ENCODE data around the gene SPART.
"Not testable (repeated sequence)": the region's sequence is repeated elsewhere in the genome, so short reads cannot be mapped to it uniquely, and the experiment has no call there.

The SPART gene

DNA sequence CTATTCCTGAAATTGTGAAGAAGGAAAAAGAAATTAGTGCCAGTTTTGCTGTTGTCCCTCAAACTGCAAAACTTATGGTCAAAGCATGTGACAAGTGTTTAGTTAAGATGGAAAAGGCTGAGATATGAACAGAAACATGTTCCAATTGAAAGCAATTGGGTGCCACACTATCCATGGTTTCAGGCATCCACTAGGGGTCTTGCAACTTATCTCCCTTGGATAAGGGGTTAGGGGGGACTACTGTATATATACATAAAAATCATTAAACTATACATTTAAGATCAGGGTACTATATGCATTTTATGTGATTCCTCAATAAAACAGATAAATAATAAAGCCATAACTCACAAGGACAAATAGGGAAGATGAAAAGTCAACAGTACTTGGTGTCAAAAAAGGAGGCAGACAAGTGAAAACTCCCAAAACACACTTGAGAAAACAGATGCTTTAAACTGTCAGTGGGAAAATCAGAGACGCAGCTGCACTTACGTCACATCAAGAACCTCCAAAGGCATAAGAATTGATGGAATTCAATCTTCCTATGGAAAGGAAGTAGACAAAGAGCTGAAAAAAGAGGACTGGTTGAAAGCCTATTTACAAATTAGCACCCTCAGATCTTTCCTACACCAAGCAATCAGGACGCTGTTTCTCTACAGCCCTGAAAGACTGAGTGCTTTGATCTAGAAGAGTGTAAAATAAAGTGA is 8.1 kb downstream of the SPART start:
- no peaks in the 10 kb centered on the region for H3K27me3 ChIP-seq (ENCODE audit: control insufficient read depth in 1 of 2, insufficient read depth in 2 of 2, low read length in 2 of 2)
- H3K9me3 ChIP-seq (ENCODE audit: control insufficient read depth in 2 of 2, low read length in 2 of 2), result no peaks in the 10 kb centered on the region
- no peak overlapping the region for H3K27ac ChIP-seq (ENCODE audit: low read length)
- no peak overlapping the region for H3K9ac ChIP-seq (ENCODE audit: low read length in 2 of 2)
- no peaks in the 10 kb centered on the region for H3K4me1 ChIP-seq (ENCODE audit: control insufficient read depth, insufficient read depth, low read length)
- H3K36me3 ChIP-seq (ENCODE audit: control insufficient read depth in 2 of 2, insufficient read depth in 2 of 2, low read length in 2 of 2), result peaks cover 0 to 3% of the 10 kb centered on the region in 2 donors
- no peak overlapping the region for H3K4me3 ChIP-seq (ENCODE audit: low read length in 2 of 2)

DNA sequence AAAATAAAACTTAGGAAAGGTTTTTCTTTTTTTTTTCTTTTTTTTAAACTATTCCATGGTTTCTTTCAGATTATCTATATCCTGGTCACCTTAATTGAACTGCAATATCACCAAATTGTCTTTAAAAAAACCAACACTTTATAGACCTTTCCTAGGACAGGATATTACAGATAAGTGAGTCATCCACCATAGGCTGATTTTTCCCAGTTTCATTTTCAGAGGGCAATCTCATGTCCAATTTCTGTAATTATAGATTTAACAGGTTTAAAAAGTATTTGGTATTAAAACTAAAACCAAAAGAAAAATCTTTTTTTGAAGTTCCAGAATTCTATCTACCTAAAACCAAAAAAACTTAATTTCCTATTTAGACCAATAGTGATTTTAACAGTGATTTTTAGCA is 13.2 kb downstream of the SPART start:
- no peaks in the 10 kb centered on the region for H3K4me1 ChIP-seq (ENCODE audit: control insufficient read depth, insufficient read depth, low read length)
- no peaks in the 10 kb centered on the region for H3K27me3 ChIP-seq (ENCODE audit: control insufficient read depth in 1 of 2, insufficient read depth in 2 of 2, low read length in 2 of 2)
- no peak overlapping the region for H3K9ac ChIP-seq (ENCODE audit: low read length in 2 of 2)
- H3K9me3 ChIP-seq (ENCODE audit: control insufficient read depth in 2 of 2, low read length in 2 of 2), result no peaks in the 10 kb centered on the region
- peaks cover 11 to 24% of the 10 kb centered on the region in 2 donors for H3K36me3 ChIP-seq (ENCODE audit: control insufficient read depth in 2 of 2, insufficient read depth in 2 of 2, low read length in 2 of 2)
- no peak overlapping the region for H3K4me3 ChIP-seq (ENCODE audit: low read length in 2 of 2)
- H3K27ac ChIP-seq (ENCODE audit: low read length), result no peak overlapping the region

DNA sequence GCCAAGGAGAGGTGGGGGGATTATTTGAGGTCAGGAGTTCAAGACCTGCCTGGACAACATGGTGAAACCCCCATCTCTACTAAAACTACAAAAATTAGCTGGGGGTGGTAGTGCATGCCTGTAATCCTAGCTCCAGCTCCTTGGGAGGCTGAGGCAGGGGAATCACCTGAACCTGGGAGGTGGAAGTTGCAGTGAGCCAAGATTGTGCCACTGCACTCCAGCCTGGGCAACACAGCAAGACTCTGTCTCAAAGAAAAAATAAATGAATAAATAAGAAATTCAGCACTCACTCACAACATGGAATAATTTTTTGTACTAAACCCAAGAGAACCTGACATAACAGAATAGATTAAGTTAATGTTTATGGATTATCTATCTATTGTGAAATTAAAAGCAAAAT is 13.9 kb downstream of the SPART start:
- not testable (repeated sequence) for H3K9ac ChIP-seq (ENCODE audit: low read length in 2 of 2); H3K4me3 ChIP-seq (ENCODE audit: low read length in 2 of 2); H3K27me3 ChIP-seq (ENCODE audit: control insufficient read depth in 1 of 2, insufficient read depth in 2 of 2, low read length in 2 of 2); H3K9me3 ChIP-seq (ENCODE audit: control insufficient read depth in 2 of 2, low read length in 2 of 2); H3K27ac ChIP-seq (ENCODE audit: low read length); H3K4me1 ChIP-seq (ENCODE audit: control insufficient read depth, insufficient read depth, low read length)
- peaks cover 14 to 29% of the 10 kb centered on the region in 2 donors for H3K36me3 ChIP-seq (ENCODE audit: control insufficient read depth in 2 of 2, insufficient read depth in 2 of 2, low read length in 2 of 2)

DNA sequence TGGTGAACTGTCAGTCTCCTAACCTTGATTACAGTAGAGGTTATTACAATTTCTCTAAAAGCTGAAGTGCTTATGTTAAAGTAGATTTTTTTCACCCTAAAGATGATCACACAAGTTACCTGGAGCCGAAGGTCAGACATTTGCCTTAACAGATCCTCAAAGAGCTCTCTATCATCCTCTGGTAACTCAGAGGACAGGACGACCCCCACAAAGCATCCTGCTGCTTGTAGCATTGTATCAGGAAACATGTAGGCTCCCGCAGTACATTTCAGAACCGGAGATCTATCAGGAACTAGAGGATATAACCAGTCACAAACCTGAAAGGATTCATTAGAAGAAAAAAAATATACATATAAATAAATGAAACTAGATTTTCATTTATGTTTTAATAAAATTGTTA is 14.9 kb downstream of the SPART start:
- peaks cover 14 to 33% of the 10 kb centered on the region in 2 donors for H3K36me3 ChIP-seq (ENCODE audit: control insufficient read depth in 2 of 2, insufficient read depth in 2 of 2, low read length in 2 of 2)

DNA sequence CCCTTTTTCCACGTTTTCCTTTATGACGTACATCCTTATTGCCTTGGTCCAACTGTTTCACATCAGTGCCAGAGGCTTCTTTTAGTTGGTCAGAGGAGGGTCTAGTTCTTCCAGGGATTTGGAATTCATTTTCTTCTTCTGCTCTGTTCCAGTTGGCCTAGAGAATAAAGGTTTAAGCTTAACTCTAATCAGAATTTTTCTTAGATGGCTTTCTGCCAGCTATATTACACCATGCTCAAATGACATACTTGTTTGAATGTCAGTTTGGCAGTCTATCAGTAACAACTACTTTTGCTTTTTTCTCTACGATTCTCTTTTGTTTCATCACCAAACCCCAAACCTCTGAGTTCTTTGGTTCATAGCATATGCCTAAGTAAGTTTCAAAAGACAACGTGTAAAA is 16.8 kb downstream of the SPART start:
- H3K9me3 ChIP-seq (ENCODE audit: control insufficient read depth in 2 of 2, low read length in 2 of 2), result no peaks in the 10 kb centered on the region
- no peak overlapping the region for H3K4me3 ChIP-seq (ENCODE audit: low read length in 2 of 2)
- H3K36me3 ChIP-seq (ENCODE audit: control insufficient read depth in 2 of 2, insufficient read depth in 2 of 2, low read length in 2 of 2), result peaks cover 20 to 51% of the 10 kb centered on the region in 2 donors
- no peak overlapping the region for H3K27ac ChIP-seq (ENCODE audit: low read length)
- H3K9ac ChIP-seq (ENCODE audit: low read length in 2 of 2), result no peak overlapping the region
- no peaks in the 10 kb centered on the region for H3K27me3 ChIP-seq (ENCODE audit: control insufficient read depth in 1 of 2, insufficient read depth in 2 of 2, low read length in 2 of 2)
- H3K4me1 ChIP-seq (ENCODE audit: control insufficient read depth, insufficient read depth, low read length), result no peaks in the 10 kb centered on the region

More for the DNA sequence above, 14.9 kb downstream of the SPART start:
- H3K4me3 ChIP-seq (ENCODE audit: low read length in 2 of 2), result no peak overlapping the region
- H3K27me3 ChIP-seq (ENCODE audit: control insufficient read depth in 1 of 2, insufficient read depth in 2 of 2, low read length in 2 of 2), result no peaks in the 10 kb centered on the region
- no peaks in the 10 kb centered on the region for H3K9me3 ChIP-seq (ENCODE audit: control insufficient read depth in 2 of 2, low read length in 2 of 2)
- no peaks in the 10 kb centered on the region for H3K4me1 ChIP-seq (ENCODE audit: control insufficient read depth, insufficient read depth, low read length)
- H3K27ac ChIP-seq (ENCODE audit: low read length), result no peak overlapping the region
- no peak overlapping the region for H3K9ac ChIP-seq (ENCODE audit: low read length in 2 of 2)

DNA sequence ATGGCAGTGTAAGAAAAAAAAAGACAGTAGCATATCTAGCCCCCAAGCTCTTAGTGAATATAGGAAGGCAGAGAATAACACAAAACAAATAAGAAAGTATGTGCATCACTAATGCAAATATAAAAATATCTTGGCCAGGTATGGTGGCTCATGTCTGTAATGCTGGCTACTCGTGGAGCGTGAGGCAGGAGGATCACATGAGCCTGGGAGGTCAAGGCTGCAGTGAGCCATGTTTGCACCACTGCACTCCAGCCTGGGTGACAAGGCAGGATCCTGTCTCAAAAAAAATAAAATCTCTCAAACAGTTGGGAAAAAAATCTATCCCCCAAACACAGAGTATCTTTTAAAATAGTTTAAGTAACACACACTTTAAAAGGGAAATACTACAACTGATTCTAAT is 17.4 kb downstream of the SPART start:
- no peak overlapping the region for H3K27ac ChIP-seq (ENCODE audit: low read length)
- no peak overlapping the region for H3K4me3 ChIP-seq (ENCODE audit: low read length in 2 of 2)
- no peaks in the 10 kb centered on the region for H3K4me1 ChIP-seq (ENCODE audit: control insufficient read depth, insufficient read depth, low read length)
- no peaks in the 10 kb centered on the region for H3K27me3 ChIP-seq (ENCODE audit: control insufficient read depth in 1 of 2, insufficient read depth in 2 of 2, low read length in 2 of 2)
- peaks cover 24 to 56% of the 10 kb centered on the region in 2 donors for H3K36me3 ChIP-seq (ENCODE audit: control insufficient read depth in 2 of 2, insufficient read depth in 2 of 2, low read length in 2 of 2)
- no peak overlapping the region for H3K9ac ChIP-seq (ENCODE audit: low read length in 2 of 2)
- H3K9me3 ChIP-seq (ENCODE audit: control insufficient read depth in 2 of 2, low read length in 2 of 2), result no peaks in the 10 kb centered on the region

DNA sequence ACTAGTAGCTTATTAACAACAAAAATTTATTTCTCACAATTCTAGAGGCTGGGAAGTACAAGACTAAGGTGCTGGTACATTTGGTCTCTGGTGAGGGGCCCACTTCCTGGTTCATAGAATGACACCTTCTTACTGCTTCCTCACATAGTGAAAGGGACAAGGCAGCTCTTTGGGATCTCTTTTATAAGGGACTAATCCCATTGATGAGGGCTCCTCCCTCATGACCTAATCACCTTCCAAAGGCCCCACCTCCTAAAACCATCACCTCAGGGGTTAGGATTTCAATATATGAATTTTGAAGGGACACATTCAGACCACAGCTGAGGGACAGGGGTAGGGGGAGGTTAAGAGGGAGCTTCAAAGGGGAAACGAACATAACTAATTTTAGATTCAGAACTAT is 20.3 kb downstream of the SPART start:
- H3K27me3 ChIP-seq (ENCODE audit: control insufficient read depth in 1 of 2, insufficient read depth in 2 of 2, low read length in 2 of 2), result no peaks in the 10 kb centered on the region
- H3K36me3 ChIP-seq (ENCODE audit: control insufficient read depth in 2 of 2, insufficient read depth in 2 of 2, low read length in 2 of 2), result peaks cover 40 to 69% of the 10 kb centered on the region in 2 donors
- H3K9me3 ChIP-seq (ENCODE audit: control insufficient read depth in 2 of 2, low read length in 2 of 2), result no peaks in the 10 kb centered on the region
- H3K4me3 ChIP-seq (ENCODE audit: low read length in 2 of 2), result no peak overlapping the region
- H3K4me1 ChIP-seq (ENCODE audit: control insufficient read depth, insufficient read depth, low read length), result no peaks in the 10 kb centered on the region
- H3K9ac ChIP-seq (ENCODE audit: low read length in 2 of 2), result no peak overlapping the region
- H3K27ac ChIP-seq (ENCODE audit: low read length), result no peak overlapping the region

DNA sequence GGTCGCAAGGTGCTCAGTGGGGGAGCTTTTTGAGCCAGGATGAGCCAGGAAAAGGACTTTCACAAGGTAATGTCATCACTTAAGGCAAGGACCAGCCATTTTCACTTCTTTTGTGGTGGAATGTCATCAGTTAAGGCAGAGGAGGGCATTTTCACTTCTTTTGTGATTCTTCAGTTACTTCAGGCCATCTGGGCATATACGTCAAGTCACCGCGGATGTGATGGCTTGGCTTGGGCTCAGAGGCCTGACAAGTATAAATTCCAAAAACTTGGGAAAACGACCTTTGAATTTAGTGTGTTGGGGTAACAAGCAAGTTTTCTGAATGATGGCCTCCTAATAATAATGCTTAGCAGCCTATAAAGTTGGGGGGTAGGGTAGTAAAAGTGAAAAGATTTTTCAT is 21.3 kb downstream of the SPART start:
- not testable (repeated sequence) for H3K9ac ChIP-seq (ENCODE audit: low read length in 2 of 2); H3K4me3 ChIP-seq (ENCODE audit: low read length in 2 of 2); H3K27me3 ChIP-seq (ENCODE audit: control insufficient read depth in 1 of 2, insufficient read depth in 2 of 2, low read length in 2 of 2); H3K9me3 ChIP-seq (ENCODE audit: control insufficient read depth in 2 of 2, low read length in 2 of 2); H3K27ac ChIP-seq (ENCODE audit: low read length); H3K4me1 ChIP-seq (ENCODE audit: control insufficient read depth, insufficient read depth, low read length)
- H3K36me3 ChIP-seq (ENCODE audit: control insufficient read depth in 2 of 2, insufficient read depth in 2 of 2, low read length in 2 of 2), result peaks cover 37 to 61% of the 10 kb centered on the region in 2 donors

DNA sequence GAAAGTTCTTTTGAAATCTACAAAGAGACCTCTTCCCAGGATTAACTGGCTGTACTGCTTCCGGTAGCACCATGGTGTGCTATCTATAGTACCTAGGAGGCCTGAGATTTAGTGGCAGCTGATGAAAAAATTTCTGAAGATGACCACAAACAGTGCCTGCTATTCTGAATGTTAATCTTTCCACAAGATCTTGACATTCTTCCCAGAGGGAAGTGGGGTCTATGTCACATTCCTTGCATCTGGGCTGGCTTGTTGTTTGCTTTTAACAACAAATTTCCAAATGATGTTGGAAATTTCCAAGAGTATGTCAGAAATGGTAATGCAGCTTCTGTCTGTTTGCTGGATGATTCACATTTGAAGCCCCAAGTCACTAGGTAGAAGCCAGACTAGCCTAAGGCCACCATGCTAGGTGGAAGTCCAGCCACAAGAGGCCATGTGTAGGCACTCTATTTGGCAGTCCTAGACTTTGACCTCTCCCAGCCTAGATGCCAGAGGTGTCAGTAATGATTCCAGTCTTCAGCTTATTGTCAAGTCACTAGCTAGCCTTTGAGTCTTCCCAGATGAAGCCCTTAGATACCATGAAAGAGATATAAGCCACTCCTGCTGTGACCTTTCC is 22.1 kb downstream of the SPART start:
- H3K4me3 ChIP-seq (ENCODE audit: low read length in 2 of 2), result no peak overlapping the region
- no peaks in the 10 kb centered on the region for H3K4me1 ChIP-seq (ENCODE audit: control insufficient read depth, insufficient read depth, low read length)
- no peak overlapping the region for H3K9ac ChIP-seq (ENCODE audit: low read length in 2 of 2)
- no peaks in the 10 kb centered on the region for H3K9me3 ChIP-seq (ENCODE audit: control insufficient read depth in 2 of 2, low read length in 2 of 2)
- no peak overlapping the region for H3K27ac ChIP-seq (ENCODE audit: low read length)
- H3K36me3 ChIP-seq (ENCODE audit: control insufficient read depth in 2 of 2, insufficient read depth in 2 of 2, low read length in 2 of 2), result peaks cover 35 to 56% of the 10 kb centered on the region in 2 donors
- no peaks in the 10 kb centered on the region for H3K27me3 ChIP-seq (ENCODE audit: control insufficient read depth in 1 of 2, insufficient read depth in 2 of 2, low read length in 2 of 2)

DNA sequence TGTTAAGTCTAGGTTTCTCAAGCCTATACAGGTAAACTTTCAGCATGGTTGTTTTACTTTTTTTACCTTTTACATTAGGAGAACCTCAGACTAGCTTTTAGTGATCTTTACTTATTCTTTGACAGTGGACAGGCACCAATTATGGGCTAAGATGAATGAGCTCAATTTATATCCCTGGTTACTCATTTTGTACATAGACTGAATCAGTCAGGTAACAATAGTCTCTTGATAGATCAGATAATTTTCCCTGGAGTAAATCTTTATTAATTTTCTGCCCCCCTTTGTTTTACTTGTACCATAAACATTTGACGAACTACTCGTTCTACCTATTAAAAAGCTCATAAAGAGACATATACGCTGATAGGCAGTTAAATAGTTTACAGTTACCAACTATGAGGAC is 22.8 kb downstream of the SPART start:
- H3K9me3 ChIP-seq (ENCODE audit: control insufficient read depth in 2 of 2, low read length in 2 of 2), result no peaks in the 10 kb centered on the region
- no peak overlapping the region for H3K9ac ChIP-seq (ENCODE audit: low read length in 2 of 2)
- H3K27me3 ChIP-seq (ENCODE audit: control insufficient read depth in 1 of 2, insufficient read depth in 2 of 2, low read length in 2 of 2), result no peaks in the 10 kb centered on the region
- no peaks in the 10 kb centered on the region for H3K4me1 ChIP-seq (ENCODE audit: control insufficient read depth, insufficient read depth, low read length)
- H3K4me3 ChIP-seq (ENCODE audit: low read length in 2 of 2), result no peak overlapping the region
- peaks cover 35 to 50% of the 10 kb centered on the region in 2 donors for H3K36me3 ChIP-seq (ENCODE audit: control insufficient read depth in 2 of 2, insufficient read depth in 2 of 2, low read length in 2 of 2)
- H3K27ac ChIP-seq (ENCODE audit: low read length), result no peak overlapping the region

DNA sequence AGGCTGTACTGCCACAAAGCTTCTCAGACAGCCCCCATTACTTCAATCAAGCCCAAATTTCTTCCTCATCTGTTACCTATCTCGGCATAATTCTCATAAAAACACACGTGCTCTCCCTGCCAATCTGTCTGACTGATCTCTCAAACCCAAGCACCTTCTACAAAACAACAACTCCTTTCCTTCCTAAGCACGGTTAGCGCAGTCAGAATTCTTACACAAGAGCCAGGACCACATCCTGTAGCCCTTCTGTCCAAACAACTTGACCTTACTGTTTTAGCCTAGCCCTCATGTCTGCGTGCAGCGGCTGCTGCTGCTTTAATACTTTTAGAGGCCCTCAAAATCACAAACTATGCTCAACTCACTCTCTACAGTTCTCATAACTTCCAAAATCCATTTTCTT is 26.4 kb downstream of the SPART start:
- H3K4me1 ChIP-seq (ENCODE audit: control insufficient read depth, insufficient read depth, low read length); H3K27me3 ChIP-seq (ENCODE audit: control insufficient read depth in 1 of 2, insufficient read depth in 2 of 2, low read length in 2 of 2); H3K9me3 ChIP-seq (ENCODE audit: control insufficient read depth in 2 of 2, low read length in 2 of 2); H3K4me3 ChIP-seq (ENCODE audit: low read length in 2 of 2); H3K9ac ChIP-seq (ENCODE audit: low read length in 2 of 2); H3K27ac ChIP-seq (ENCODE audit: low read length): not testable (repeated sequence)
- H3K36me3 ChIP-seq (ENCODE audit: control insufficient read depth in 2 of 2, insufficient read depth in 2 of 2, low read length in 2 of 2), result peaks cover 25 to 27% of the 10 kb centered on the region in 2 donors
